NCI-H1694 treated with DMSO at 0.1 percent for 48 hours (cell line): ENCODE measurements around the gene GNB1.
A peak's percentile ranks its signal among the peaks of the same experiment; 100 is the strongest.
"Not testable (repeated sequence)": the region's sequence is repeated elsewhere in the genome, so short reads cannot be mapped to it uniquely, and the experiment has no call there.

Experiments used
- DNase-seq: peaks from one replicate; lab custom pipeline; 2025; lab: John Stamatoyannopoulos, UW

The GNB1 gene

DNA sequence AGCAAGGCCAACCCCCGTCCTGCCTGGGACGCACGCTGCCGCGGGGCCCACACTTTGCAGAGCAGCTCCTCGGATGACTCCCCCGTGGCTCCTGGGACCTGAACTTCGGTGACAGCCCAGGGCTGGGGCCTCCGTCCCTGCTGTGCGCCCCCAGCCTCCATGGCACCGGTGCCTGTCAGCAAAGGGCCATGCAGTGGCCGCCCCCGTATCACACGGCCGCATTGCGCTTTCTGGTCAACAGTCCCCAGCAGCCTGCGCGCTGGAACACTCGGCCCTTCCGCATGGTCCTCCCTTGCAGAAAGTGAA, 130.6 kb downstream of the GNB1 start:
- no peak for DNase-seq

DNA sequence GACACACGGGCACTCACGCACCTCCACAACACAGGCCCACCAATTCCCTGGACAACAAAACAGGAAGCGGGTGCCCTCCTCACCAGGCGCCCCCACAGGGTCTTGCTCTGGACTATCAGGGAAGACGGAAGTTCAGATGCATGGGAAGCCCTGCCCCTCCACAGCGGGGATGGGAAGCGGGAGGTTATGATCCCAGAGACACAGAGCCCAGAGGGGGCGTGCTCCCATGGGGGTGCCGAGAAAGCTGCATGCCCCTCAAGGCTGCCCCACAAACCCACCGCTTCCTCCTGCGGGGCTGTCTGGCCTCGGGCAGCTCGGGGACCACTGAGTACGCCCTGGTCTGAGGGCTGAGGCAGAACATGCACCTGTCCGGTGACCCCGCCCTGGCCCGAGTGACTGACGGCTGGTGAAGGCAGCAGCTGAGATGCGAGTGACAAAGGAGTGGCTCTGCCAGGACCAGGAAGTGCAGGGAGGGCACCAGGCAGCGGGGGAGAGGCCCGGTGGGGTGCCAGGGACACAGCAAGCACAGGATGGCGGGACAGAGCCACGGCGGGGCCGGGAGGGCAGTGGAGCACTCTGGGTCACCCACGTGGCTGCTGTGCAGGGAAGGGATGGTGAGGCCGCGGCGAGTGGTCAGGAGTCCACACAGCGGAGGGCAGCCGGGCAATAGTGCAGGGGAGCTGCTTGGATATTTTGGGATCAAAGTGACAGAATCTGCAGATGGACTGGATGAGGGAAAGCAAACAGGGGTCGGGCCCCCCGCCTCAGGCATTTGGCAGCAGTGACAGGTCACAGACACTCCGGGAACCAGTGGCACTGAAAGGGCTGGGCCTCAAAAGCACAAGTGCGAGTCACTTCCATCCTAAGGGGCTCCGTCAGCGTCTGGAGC, 131.2 kb downstream of the GNB1 start:
- no peak for DNase-seq

DNA sequence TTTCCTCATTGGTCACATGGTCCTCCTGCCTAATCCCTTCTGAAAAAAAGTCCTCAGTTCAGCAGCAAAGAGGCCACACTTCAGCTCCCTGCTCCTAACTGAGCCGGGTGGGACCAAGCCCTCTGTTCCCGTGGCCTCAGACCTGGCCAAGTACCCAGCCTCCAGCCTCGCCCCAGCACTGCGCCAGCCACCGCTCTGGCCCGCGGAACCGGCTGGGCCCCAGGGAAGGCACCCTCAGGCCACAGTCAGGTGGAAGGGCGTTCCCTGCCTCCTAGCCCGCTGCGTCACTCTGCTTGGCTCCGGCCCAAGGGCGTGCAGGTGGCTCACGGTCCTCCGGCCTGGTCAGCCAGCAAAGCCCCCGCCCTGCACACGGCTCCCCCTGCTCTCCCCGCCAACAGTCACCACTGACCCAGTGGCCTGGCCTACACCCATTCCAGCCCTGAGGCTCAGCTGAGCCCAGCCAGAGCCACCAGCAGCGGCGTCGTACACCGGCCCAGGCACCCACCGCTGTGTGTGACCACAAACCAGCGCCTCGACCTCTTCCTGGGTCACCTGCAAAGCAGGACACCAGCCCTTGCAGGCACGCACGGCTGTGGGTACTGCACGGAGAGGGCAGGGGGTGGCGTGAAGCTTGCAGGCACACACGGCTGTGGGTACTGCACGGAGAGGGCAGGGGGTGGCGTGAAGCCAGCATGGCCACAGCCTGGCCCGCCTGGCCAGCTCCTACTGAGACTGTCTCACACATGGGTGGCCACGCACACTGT, 132.0 kb downstream of the GNB1 start:
- no peak for DNase-seq

DNA sequence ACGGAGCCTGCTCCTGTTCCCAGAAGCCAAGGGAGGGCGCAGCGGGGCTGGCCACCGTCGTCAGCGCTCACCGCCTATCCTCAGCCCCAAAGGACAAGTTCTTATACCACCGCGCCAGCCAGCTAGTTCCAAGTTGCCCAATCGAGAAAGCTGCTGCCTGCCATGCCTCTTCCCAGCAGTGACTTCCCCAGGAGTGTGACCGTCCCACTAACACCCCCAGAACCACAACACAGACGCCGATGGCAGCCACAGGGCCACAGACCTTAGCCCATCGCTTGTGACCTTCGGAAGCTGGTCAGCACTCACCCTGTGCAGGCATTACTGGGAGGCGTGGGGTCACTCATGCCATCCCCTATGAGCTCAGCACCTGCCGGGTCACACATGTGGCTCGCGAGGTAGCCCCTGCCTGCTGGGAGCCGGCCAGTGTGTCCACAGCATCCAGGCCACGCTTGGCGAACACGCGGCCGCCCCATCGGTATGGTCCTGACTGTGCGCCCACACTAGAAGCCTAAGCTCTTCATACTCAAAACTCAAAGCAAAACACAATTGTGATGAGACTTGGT, 132.7 kb downstream of the GNB1 start:
- no peak for DNase-seq

DNA sequence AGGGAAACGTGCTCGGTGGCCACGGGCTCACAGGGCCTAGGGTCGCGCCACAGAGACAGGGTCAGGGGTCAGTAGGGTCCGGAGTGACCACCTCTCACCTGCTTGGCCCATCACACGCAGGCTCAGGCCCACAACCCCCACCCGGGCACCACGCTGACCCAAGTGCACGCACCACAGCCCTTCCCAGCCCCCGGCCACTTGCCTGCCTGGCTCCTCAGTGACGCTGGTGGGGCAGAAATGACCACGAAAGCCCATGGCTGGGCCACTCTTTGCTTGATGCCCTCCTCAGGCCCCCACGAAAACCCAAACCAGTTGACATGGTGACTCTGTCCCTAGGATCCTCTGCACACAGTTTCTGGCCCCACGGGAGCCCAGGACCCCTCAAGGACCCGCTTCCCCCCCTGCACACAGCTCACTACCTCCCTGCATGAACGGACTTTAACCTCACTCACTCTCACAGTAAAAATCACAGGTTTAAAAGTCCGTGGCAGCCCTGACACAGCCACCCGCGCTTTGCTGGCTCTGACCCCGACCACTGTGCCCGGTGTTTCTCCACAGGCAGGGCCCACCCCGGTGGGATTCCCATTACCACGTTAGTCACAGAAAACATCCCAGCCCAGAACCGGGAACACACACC, 133.3 kb downstream of the GNB1 start:
- DNase-seq, result no peak

DNA sequence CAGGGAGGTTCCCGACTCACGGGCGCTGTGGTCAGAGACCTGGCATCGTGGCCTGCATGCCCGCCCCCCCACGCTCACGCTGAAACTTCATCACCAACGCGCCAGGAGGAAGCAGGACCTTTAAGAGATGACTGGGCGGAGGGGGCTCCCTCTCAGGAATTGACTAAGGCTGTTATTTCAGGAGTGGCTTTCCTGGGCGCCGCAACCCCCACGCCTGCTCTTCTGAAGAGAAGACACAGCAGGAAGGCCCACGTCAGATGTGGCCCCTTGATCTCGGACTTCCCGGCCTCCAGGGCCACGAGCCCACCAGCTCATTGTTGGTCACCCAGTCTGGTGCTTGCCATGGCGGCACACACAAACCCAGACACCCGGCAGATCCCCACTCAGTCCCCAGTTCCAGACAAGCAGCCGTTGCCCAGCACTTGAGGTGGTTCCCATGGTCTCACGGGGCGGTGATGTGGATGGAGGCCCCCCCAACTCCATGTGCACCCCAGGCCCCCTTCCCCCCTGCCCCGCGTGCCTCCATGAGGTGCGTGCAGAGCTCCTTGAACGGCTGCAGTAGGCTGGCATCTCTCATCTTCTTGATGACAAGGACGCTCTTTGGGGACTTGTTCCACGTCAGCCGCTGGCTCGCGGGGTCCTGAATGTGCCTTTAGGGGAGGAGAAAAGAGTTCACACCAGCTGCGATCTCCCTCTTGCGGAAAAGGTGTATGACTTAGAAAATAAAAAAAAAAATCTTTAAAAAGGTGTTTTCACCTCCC, 134.0 kb downstream of the GNB1 start:
- no peak for DNase-seq

DNA sequence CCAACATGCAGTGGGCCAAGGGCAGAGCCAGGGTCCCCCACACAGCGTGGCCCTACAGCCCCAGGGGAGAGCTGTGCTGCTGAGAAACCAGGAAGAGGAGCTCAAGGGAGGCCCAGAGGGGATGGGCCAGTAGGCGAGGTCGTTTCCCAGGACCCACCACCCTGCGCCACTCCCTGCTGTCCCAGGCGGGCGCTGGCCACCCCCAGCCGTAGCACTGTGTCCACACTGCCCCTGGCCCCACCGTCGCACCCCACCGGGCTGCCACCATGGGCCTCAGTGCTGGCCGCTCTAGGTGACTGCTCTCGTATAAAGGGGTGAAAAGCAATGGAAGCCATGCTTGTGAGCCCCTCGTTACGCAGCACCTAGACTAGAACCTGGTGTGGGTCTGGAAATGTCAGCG, 135.0 kb downstream of the GNB1 start:
- DNase-seq, result no peak

DNA sequence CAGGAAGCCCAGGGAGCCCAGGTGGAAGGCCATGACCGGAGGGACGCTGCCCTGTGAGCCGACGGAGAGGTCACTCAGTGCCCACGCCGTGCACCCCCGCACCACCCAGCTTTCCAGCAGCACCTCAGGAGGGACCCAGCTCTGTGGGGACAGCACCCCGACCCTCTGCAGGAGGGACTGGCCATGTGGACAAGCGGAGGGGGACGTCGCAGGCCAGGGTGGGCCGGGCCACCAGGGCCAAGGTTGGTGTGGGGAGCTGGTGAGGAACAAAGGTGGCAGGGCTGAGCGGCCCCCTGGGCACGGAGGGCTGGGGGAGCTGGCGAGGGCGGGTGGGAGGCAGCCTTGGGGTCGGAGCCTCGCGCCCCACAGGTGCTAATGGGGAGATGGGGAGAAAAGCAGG, 135.5 kb downstream of the GNB1 start:
- no peak for DNase-seq

DNA sequence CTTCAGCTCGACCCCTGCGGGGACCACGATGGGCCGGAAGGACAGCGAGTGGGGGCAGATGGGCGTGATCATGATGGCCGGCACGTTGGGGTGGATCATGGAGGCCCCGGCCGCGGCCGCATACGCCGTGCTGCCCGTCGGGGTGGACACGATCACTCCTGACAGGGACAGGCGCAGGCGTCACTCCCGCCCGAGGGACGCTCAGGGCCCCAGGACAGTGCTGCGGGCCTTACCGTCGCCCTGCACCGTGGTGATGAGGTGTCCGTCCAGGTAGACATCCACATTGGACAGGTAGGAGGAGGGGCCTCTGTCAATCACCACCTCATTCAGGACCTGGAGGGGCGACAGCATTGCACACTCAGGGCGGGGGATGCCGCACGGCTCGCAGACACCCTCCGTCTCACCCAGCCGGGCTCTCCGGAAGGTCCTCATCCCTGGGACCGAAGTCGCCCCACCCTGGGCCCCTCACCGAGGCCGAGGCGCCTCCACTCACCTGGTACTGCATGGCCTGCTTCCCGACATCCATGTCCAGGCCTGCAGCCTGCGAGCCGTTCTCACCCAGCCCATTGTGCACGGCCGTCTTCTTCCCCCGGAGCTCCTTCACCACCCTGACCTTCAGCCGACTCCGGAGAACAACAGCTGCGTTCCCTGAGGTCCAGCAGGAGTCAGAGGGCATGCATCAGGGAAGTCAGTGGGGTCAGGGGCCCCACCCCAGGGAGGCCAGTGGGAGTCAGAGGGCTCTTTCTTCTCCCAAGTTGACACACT, 136.7 kb downstream of the GNB1 start:
- DNase-seq, result no peak

DNA sequence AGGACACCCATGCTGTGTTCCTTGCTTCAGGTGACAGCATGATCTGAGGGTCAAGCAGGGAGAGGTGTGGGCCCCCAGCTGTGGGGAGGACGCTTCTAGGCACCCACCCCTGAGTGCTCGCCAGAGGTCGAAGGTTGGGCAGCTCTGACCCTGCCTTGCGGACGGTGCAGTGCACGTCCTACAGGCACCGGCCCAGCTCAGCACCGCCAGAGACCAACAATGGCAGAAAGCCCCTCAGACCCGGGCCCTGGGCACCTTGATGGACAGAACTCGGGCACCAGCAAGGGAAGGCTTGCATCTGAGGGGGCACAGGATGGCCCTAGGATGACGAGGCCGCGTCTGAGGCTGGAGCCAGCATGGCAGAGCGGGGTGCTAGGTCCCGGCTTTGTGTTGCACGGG, 137.3 kb downstream of the GNB1 start:
- DNase-seq, result no peak

DNA sequence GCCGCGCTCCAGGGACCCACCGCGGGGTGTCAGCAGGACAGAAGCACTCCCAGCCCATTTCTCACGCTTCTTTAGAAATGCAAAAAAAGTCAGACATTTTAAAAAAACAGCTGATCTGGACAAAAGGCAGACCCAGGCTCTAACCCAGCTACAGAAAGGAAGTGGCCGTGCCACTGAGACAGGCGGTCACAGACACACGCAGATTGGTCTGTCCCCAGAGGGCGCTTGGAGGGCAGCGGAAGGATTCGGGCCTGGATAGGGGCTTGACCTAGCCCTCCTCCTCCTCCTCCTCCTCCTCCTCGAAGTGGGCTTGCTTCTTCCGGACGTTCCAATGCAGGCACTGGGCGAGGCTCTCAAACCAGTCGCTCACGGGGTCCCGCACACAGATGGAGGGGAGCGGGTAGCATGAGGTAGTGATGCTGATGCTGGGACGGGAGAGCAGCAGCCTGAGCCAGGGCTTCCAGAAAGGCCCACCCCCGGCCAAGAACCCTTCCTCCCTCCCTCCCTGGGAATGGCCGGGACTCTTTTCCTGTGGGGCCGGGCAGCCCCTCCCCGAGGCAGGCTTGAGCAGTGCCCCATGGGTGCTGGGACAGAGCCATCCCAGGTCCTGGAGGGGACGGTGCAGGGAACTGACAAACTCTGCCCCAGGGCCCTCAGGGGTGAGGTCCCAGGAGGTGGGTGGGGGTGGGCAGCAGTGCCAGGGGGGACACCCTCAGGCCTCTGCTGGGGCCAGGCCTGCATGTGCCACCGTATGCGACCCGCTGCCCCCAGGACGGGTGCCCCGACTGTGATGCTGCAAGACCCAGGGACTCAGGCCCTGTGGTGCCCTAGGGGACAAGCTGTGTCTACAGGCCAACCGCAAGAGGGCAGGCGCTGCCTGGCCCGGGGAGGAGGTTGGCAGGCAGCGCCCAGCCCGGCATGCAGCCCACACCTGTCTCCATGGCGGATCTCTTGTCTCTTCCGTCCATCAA, 138.0 kb downstream of the GNB1 start:
- DNase-seq, result no peak

DNA sequence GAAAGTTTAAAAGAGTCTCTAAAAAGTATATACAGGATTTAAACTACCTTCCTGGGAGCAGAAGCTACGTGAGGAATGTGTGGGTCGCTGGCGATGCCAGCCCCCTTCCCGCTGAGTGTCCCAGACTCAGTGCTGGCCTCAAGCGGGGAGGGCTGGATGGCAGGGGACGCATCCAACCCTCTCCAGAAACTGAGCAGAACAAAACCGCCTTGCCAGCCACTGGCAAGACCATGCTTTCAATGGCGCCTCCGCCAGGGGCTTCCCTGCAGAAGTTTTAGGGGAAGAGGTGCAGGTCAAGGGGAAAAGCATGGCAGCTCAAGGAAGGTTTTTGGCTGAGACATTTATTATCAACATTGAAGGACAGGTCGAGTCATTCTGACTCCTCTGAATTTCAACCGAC, 138.7 kb downstream of the GNB1 start:
- no peak for DNase-seq

DNA sequence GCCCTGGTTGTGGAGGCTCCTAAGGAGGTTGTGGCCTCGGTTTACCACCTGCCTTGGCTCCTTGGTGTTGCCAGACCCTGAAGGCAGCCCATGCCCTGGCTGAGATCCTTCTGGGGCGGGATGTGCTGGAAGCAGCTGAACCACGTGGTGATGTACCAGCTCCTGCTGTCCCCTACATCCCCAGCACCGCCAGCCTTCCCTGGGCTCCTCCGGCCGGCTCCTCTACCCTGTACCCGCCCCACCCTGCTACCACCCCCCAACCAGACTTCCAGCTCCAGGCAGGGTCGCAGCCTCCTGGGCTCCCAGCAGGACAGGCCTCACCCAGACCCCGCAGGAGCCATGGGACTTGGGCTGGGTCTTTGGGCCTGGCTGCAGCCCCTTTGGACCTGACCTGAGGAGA, 140.9 kb downstream of the GNB1 start:
- DNase-seq, result not testable (repeated sequence)

DNA sequence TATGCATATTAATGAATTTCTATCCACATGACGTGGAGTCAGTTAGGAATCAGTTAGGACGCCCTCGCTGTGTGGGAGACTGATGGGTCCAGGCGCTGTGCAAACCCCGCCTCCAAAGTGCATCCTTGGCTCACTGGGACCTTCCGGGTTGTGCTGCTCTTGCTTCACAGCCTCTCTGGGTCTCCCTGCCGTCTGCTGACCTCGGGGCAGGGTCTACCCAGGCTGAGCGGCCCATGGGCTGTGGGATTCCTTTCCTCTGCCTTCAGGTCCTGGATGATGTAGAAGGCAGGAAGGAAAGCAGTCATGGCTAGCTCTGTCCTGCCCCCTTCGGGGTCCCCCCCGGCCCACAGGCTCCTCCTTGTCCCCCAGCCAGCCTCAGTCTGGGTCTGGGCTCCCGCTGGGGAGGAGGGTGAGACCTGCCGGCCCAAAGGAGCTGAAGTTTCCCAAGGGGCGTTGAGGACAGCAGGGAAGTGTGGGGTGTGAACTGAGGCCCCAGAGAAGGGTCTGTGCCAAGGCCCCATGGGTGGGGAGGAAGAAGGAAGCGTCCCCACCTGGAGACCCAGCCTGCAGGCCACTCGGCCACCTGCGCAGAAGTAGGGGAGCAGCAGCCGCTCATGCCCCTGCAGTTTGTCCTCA, 142.1 kb downstream of the GNB1 start:
- no peak for DNase-seq

DNA sequence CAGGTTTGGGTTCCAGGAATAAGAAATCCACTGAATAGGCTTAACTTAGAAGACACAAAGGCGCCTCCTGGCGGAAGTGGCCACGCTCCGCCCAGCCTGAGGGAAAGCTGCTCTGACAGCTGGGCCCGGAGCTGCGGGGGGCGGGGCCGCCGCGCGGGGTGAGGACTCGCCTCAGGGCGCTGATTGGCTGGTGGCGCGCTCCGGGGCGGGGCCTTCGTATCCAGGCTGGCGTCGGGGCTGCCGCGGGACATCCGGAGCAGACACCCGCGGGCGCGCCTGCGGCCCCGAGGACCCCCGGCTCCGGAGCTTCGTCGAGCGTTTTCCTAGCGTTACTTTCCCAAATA, 144.3 kb downstream of the GNB1 start:
- DNase-seq, result not testable (repeated sequence)

DNA sequence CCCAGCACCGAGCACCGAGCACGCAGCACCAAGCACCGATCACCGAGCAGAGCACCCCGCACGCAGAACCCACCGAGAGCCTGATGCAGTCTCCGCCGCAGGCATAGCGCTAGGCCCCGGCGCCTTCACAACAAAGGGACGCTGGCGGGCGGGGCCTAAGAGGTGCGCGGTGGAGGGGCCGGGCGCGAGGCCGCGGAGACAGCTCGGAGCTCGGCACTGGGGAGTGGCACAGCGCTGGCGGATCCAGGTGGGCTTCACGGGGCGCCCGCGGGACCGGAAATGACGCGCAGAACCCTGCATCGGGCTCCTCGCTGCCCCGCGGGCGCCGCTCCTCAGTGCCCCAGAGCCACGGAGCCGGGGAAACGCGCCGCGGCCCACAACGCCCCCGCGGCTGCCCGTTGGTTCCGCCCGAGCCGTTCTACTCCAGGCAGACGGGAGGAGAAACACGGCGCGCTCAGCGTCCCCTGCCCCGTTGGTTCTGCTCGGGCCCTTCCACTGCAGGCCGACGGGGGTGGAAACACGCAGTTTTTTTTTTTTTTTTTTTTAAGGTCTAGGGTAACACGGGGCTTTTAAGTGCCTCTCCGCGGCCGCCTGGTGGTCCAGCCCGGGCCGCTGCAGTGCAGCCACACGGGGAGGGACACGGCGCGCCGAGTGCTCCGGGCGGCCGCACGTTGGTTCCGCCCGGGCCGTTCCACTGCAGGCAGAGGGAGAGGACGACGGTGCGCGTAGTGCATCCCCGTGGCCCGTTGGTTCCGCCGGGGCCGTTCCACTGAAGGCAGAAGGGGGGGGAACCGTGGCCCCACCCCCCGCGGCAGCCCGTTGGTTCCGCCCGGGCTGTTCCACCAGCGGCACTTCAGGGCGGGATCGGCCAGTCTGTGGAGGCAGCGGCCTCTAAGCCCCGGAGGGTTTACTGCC, 145.0 kb downstream of the GNB1 start:
- peak; percentile 44 for DNase-seq

DNA sequence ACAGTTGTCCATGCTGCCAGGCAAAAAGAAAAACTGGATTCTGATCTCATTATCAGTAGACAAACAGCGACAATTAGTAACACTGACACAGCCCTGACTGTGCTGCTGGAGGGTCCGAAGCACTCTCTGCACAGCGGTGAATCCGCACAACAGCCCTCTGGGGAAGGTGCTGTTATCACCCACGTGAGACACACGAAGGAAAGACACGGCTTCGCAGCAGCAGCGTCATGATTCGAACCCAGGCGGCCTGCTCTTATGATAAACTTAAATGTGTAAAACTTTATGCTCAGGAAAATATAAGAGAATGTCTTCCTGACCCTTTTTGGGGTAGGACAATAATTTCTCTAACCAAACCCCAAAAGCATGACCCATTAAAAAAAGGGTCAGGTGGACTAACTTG, 148.4 kb downstream of the GNB1 start:
- not testable (repeated sequence) for DNase-seq

DNA sequence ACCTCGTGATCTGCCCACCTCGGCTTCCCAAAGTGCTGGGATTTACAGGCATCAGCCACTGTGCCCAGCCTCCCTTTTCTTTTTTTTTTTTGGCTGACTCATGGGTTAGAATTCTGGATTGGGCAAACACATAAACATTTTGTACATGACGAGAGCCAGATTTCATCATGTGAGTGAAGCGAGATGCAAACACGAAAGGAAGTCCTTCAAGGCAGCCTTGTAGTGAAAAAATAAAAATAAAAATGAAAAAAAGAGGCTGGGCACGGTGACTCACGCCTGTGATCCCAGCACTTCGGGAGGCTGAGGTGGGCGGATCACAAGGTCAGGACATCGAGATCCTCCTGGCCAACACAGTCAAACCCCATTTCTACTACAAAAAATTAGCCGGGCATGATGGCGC, 149.9 kb downstream of the GNB1 start:
- DNase-seq, result not testable (repeated sequence)
